HT-29 (cell line): ENCODE data around the gene F10. TPM values are rescaled to one million over a fixed set of nuclear protein-coding genes. Genes with fewer than 3 reads are reported as not detected.
A peak's percentile ranks its signal among the peaks of the same experiment; 100 is the strongest.

Source experiments
- DNase-seq: peaks from one replicate; pipeline ENCODE4 v3.0.0-alpha.2; 2015; ENCODE audit warnings: low spot score
- total RNA-seq: library from RNA; depleted of rRNA; stranded (reverse); fragments of >200 nt; shearing (Covaris generic); gene quantifications from 2 replicates; pipeline ENCODE4 v1.2.3, GENCODE V29; 2014

F10 gene
- total RNA-seq, 1 experiment from 2014 or later = not detected

DNA sequence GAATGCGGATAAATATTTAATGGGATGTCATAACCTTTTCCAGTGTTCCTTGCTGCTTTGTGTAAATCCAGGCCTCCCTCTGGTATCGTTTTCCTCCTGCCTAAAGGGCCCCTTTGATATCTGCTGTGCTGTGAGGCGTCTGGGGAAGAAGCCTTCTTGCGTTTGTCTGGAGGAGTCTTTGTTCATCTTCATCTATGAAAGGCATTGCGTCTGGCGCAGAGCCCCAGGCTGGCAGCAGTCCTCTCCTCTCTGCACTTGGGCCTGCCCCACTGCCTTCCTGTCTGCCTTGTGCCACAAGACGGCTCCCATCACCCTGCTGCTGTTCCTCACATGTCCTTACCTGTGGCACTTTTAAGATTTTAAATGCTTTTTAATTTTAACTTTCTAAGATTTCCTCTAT lies 45.6 kb downstream of the F10 start:
- DNase-seq = no peak

DNA sequence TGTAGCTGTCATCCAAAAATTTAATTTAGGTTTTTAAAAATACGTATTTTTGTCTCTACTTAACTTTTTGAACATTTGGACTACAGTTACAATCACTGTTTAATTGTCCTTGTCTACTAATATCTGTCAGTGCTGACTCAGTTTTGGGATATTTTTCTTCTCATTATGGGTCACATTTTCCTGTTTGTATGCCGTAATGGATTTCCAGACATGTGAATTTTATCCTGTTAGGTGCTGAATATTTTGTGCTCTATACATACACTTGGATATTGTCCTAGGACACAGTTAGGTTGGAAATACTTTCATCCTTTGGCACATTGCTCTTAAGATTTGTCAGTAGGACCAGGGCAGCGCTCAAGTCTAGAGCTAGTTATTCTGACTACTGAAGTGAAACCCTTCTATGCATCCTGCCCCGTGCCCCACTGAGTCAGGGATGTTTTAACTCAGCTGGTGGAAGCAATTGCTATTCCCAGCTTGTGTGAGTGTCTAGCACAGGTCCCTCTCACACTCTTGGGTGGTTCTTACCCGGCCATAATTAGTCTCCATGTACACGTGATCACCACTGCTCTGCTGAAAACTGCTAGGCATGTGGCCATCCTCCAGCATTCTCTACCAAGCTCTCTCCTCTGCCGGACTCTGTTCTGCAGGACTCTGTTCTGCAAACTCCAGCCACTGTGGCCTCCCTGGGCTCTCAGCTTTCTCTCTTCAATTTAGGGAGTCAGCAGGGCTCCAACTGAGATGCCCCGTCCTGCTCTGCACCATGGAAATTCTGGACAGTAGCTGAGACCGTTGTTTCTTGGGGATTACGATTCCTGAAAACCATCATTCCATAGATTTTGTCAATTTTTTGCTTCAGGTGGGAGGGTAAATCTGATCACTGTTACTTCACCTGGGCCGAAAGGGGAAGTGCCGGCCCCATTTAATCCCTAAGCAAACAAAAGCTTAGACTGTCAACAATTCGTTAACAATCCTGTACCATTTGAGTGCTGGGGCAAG lies 47.0 kb downstream of the F10 start:
- peak; percentile 47 for DNase-seq

DNA sequence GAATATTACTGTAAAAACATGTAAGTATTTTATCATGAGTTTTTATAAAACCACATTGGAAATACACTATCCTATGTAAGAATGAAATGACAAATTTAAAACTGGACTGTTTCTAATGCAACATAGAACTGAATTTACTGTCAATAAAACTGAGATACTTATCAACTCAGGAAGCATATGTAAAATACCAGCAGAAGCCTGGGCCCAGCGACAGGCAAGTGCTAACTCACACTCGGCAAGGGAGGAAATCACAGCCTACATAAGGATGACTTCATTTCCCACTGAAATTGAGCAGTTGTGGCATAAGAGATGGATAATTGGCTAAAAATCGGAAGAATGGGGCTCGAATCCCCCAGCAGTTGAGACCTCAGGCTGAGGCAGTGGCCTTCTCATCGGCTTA lies 47.9 kb downstream of the F10 start:
- DNase-seq = peak; percentile 50

DNA sequence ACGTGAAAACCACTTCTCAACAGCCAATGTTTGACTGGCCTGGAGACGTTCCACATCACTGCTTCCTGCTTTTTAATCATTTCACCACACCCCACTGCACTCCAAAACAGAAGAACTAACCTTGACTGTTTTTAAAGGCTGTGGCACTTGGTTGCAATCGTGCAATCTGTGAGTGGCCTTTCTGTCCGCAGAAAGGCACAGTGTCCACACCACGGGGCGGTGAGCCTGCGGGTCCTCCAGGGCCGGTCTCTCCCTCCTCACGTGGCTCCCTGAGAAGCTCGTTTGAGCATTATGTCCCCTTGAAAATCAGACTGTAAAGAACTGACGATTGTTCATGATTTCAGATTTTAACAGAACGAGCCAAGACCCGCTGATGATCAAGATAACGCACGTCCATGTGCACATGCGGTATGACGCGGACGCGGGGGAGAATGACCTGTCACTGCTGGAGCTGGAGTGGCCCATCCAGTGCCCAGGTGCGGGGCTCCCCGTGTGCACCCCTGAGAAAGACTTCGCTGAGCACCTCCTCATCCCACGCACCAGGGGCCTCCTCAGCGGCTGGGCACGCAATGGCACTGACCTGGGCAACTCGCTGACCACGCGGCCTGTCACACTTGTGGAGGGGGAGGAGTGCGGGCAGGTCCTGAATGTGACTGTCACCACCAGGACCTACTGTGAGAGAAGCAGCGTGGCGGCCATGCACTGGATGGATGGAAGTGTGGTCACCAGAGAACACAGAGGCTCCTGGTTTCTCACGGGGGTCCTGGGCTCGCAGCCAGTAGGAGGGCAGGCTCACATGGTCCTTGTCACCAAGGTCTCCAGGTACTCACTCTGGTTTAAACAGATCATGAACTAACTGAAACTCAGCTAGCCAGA lies 48.9 kb downstream of the F10 start:
- DNase-seq = no peak

DNA sequence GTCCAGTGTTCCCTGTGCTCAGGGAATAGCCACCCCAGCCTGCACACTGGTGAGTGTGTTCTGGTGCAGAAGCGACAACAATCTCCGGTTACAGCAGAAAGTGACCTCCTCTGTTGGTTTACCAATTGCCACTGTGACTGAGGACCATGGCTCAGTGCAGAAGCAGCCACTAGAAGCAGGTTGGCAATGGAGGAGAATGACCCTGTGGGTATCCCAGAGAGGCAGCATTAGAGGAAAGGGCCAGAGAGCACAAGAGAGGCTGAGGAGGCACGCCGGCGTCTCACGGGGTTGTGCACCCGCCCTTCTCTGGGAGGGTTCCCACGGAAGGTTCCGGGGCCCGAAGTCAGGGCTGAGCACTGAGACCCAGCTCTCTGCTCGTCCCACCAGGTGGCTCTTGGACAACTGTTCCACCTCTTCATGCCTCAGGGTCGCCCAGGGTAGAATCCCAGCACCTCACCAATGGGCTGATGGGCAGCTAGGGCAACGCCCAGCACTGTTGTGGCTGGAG lies 49.9 kb downstream of the F10 start:
- no peak for DNase-seq

DNA sequence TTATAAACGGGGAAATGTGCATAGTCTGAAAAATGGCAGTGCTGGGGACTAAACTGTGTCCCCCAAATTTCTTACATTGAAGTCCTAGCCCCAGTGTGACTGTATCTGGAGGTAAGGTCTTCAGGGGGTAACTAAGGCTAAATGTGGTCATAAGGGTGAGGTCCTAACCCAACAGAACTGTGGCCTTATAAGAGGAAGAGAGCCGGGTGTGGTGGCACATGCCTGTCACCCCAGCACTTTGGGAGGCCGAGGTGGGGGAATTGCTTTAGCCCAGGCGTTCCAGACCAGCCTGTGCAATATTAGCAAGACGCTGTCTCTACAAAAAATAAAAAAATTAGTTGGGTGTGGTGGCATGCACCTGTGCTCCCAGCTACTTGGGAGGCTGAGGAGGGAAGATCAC lies 53.7 kb downstream of the F10 start:
- no peak for DNase-seq

DNA sequence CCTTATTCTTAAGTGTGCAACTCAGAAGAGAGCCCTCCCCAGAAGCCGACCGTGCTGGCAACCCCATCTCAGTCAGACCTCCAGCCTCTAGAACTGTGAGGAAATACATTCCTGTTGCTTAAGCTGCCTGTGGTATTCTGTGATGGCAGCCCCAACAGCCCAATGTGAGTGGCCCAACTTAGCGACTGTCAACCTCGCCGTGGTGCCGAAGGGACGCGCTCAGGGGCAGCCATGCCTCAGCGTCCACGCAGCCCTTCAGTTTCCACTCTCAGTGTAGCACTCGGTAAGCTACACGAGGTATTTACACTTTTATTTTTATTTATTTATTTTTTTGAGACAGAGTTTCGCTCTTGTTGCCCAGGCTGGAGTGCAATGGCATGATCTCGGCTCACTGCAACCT lies 54.2 kb downstream of the F10 start:
- no peak for DNase-seq

DNA sequence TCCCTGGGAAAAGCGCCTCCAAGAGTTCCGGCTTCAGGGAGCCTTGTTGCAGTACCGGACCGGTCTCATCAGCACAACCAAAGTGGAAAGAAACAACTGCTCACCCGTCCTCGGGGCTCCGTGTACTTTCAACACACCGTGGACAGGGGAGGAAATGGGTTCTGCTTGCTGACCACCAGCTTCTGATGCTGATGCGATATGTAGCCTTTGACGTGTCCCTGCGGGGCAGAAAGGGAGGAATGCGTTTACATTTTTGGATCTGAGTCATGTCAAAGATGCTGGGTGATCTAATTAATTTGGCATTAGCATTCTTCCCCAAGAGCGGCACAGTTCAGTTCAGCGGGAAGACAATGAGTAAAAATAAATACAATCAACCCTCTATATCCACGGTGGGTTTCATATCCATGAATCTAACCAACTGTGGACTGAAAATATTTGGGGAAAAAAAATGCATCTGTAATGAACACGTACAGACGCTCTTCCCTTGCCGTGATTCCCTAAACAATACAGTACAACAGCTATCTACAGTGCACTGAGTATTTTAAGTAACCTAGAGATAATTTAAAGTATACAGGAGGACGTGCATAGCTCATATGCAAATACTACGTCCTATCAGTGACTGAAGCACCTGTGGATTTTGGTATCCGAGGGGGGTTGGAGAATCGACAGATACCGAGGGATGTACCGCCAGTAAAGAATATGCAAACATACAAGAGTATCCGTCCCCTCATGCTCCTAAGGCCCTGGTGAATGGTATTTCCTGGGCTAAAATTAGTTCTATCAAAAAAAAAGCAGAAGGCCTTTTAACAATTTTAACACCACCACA lies 55.7 kb downstream of the F10 start:
- no peak for DNase-seq

DNA sequence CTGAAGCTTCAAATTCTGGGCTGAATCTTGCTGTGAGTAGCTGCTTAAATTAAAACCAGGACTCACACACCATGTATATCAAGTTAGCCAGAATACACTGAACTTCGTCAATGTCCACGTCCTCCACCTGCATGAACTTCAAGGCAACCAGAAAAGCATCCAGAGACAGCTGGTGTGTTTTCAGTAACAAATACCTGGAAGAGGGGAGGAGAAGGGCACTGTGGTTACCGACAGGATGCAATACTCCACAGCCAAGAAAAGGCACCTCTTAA lies 56.2 kb downstream of the F10 start:
- DNase-seq = no peak

DNA sequence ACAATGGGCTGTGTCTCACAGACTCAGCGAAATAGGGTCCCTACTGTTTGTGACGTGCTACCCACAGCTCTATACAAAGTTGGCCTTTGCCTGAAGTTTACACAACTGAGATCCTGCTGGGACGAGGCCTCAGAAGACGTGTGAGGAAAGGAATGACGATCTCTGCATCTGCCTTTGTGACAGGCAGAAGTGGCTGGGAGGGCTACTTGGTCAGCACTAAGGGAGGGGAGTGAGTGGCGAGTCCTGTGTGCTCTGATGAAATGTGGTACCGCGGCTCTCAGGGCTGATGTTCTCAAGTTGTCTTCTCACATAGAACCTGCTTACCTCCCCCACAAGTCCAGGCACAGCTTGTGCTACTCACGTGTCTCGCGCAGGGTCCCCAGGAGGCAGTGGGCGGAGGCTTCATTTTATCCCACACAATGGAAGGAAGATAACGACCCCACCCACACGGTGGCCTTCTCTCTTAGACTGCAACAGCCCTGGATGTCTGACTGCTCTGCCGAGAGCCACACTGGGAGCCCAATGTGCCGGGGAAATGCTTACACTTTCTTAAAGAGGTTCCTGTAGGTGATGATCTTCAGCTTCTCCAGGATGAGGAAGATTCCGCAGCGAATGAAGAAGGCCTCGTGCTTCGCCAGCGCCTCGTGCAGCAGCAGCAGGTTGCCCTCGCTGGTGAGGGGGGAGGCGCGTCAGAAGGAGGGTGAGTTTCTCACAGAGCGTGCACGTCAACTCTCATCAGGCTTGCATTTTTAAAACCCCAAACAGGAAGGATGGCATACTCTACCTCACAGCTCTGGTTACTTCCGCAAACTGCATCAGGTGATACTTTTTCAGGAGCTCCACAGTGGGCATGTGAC lies 57.0 kb downstream of the F10 start:
- DNase-seq = no peak

DNA sequence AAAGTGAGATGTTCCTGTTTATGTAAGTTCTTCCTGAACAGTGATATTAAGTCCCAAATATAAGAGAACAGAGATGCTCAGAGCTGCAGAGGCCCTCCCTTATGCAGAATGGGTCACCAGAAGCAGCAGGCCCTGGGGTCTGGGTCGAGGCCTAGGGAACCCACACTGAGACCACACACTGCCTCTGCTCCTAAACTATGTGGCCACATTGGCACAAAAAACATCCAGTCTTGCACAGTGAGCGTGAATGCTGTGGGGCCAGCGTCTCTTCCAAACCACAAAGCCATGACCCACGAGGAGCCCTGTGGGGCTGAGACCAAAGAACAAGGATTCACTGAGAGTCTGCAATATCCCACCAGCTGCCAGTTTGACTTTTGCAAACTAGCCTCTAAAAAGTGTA lies 59.4 kb downstream of the F10 start:
- DNase-seq = no peak

DNA sequence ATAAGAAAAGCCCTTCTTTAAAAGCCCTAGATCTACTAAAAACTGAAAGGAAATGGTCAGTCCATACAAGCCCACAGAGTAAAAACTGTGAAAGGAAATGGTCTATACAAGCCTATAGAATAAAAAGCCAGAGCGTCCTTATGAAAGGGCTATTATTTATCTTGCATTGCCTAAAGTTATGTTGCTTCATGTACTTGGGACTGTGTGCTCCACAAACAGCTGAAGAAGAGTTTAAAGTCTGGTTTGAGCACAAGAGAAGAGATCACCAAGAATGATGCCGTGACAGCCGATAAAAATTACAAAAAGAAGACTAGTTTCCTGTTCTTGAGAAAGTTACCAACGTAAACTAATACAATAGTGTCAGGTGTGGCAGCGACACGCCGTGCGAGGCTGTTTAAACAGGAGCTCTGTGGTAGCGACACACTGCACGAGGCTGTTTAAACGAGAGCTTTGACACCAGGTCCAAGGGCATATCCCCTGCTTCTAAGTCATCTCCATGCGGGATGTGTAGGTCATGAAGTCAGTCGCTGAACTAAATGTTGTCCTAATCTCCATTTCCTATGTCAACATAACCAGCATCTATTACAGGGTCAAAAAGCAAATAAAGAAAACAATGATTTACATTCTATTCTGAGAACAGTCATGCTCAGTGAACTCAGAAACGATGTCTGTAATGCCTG lies 61.0 kb downstream of the F10 start:
- no peak for DNase-seq

DNA sequence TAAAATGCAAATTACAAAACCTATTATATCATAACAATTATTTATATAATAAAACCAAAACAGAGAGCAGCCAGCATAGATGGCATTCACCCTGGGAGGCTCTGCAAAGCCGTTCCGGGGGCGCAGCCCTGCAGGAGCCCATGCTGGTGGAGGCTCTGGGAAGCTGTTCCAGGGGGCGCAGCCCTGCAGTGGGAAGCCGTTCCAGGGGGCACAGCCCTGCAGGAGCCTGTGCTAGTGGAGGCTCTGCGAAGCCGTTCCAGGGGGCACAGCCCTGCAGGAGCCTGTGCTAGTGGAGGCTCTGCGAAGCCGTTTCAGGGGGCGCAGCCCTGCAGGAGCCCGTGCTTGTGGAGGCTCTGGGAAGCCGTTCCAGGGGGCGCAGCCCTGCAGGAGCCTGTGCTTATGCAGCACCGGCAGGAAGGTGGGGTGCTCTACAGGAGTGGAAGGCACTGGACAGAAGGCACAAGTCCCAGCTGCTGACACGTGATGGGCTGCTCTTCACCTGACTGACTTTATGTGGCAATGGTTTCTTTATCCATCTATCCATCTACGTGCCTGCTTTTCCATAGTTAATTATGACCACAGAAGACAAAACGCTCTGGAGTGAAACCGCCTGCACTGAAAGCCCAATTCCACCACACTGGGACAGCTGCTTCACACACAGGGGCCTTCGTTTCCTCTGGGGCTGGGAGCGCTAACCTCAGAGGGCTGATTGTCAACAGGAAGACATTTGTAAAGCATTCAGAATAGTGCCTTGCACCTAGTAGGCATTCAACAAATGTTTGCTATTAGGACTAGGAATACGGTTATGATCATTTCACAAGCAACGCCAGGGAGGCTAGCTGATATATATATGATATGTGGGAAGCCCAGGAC lies 62.2 kb downstream of the F10 start:
- DNase-seq = no peak

DNA sequence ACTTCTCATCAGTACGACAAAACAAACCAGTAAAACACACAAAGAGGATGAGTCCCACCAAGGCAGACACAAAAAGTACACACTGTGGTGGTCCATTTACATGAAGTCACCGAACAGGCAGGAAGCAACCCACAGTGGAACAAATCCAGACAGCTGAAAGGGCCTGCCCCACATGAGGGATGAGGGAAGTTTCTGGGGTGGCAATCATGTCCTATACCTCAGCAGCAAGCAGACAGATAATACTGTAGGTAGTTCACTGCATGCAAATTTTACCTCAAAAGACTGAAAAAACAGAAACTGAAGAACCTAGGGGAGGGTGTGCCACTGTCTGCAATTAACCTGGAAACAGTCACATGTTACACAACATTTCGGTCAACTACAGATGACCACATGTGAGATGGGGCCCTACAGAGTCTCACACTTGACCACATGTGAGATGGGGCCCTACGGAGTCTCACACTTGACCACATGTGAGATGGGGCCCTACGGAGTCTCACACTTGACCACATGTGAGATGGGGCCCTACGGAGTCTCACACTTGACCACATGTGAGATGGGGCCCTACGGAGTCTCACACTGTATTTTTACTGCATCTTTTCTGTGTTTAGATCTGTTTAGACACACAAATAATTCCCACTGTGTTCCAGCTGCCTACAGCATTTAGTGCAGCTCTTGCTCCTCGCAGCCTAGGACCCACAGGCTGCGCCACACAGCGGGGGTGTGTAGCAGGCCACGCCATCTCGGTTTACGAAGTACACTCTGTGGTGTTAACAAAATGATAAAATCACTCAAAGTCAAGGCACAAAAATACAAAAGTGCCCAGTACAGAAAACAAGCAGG lies 63.7 kb downstream of the F10 start:
- no peak for DNase-seq

DNA sequence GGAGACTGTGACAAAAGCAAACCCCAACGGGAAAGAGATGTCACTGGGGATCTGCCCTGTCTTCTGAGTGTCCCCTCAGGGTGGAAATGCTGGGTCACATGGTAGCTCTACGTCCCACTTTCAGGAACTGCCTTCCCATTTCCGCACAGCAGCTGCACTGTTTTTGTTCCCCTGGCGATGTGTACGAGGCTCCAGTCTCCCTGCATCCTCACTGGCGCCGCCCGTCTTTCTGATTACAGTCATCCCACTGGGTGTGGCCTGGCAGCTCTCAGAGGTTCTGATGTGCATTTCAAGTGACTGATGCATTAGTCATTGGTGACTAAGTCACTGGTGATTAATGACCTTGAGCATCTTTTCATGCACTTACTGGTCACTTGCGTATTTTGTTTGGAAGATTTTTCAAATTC lies 64.7 kb downstream of the F10 start:
- DNase-seq = peak; percentile 94

DNA sequence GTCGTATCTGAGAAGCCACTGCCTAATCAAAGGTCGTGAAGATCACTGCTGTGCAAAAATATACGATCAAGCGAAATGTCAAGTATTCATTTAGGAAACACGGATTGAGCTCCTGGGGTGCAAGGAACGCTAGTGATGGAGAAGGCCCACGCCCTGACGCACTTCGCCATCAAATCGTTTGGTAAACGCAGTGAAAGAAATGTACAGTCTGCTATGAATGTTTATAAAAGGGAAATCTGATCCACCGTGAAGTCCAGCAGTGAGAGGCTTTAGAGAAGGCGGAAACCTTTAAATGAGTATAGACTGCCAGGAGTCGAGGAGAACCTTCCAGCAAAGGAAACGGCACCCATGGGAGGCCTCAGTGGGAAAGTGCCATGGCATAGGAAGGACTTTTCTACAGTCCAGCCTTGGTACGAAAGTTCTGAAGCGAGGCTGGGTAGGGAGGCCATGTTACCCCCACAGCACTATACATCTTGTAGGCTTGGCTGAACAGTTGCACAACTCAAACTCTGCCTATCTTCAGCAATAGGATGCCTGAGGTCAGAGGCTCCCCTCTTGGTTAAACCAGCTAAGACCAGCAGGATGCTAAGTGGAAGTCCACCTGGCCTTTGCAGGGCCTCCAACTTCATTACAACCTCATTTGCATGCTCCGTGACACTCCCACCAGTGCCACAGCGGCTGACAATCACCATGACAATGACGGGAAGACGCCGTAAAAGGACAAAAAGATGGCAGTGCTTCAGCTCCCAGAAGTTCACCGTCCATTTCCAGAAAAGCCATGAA lies 65.5 kb downstream of the F10 start:
- DNase-seq = no peak

DNA sequence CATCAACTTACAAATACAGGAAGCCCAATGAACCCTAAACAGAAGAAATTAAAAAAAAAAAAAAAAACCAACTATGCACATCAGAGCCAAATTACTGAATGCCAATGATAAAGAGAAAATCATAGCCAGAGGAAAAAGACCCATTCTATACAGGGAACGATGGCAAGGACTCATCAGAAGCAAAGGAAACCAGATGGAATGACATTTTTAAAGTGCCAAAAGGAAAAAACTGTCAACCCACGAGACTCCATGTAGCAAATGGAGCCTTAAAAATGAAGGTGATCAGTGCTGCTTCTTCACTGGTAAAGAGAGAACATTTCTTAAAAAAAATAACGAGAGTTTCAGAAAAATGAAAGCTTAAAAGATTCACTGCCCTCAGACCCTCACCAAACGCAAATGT lies 67.6 kb downstream of the F10 start:
- DNase-seq = no peak
